IMR-90 (cell line): ENCODE results near the gene TNN. TPM values are rescaled to one million over a fixed set of nuclear protein-coding genes. Genes with fewer than 3 reads are reported as not detected.

Experiments used
- ATAC-seq: fragments of 200-7000 bp; cut with Tn5 transposase; 2 replicates; pipeline ENCODE4 v1.9.1; 2020; ENCODE audit warnings: low read depth, mild to moderate bottlenecking, moderate library complexity
- BruUV-seq: library from RNA; stranded (reverse); fragments of 400-500 nt; replicated peaks from 2 replicates; lab custom pipeline; 2021; lab: Mats Ljungman, UMichigan
- CTCF ChIA-PET: fragments of 300-600 bp; formaldehyde crosslinking; extraction: SDS; loops from one replicate; lab custom pipeline; 2021; ENCODE audit warnings: antibody characterized with exemption; lab: Yijun Ruan, JAX
- POLR2A ChIA-PET: fragments of 300-600 bp; sonication (Branson Sonifier 250); formaldehyde crosslinking; loops from one replicate; lab custom pipeline; 2022; ENCODE audit warnings: antibody characterized with exemption; ENCODE audit not compliant: unreplicated experiment; lab: Charles Lee
- DNase-seq: peaks from one replicate; pipeline ENCODE4 v3.0.0; 2013
- H2AFZ ChIP-seq: replicated peaks from 2 replicates; pipeline ENCODE3; 2013; ENCODE audit warnings: low read length, mild to moderate bottlenecking; ENCODE audit not compliant: poor library complexity
- H2AK5ac ChIP-seq: 2 replicates; pipeline ENCODE4 v1.6.1; 2013; ENCODE audit warnings: low read depth, low read length, inconsistent platforms
- H2AK9ac ChIP-seq: replicated peaks from 2 replicates; pipeline ENCODE3; 2013; ENCODE audit warnings: mild to moderate bottlenecking, low read depth, low read length, moderate library complexity; ENCODE audit not compliant: poor library complexity
- H2BK120ac ChIP-seq: 2 replicates; pipeline ENCODE4 v1.6.1; 2013; ENCODE audit warnings: low read depth, low read length, inconsistent platforms
- H2BK15ac ChIP-seq: 3 replicates; pipeline ENCODE4 v1.6.1; 2013; ENCODE audit warnings: low read depth, low read length, inconsistent platforms
- H2BK20ac ChIP-seq: 2 replicates; pipeline ENCODE4 v1.6.1; 2013; ENCODE audit warnings: low read depth, mild to moderate bottlenecking, inconsistent platforms, low read length, moderate library complexity
- H2BK5ac ChIP-seq: 2 replicates; pipeline ENCODE4 v1.6.1; 2013; ENCODE audit warnings: mild to moderate bottlenecking, low read depth, low read length, inconsistent platforms; ENCODE audit not compliant: poor library complexity, severe bottlenecking
- H3K14ac ChIP-seq: replicated peaks from 2 replicates; pipeline ENCODE4 v1.6.1; 2013; ENCODE audit warnings: low read depth, low read length, inconsistent platforms
- H3K18ac ChIP-seq: 2 replicates; pipeline ENCODE4 v1.6.1; 2013; ENCODE audit warnings: low read depth, low read length, control low read depth
- H3K23ac ChIP-seq: 2 replicates; pipeline ENCODE4 v1.6.1; 2013; ENCODE audit warnings: low read depth, low read length, inconsistent platforms
- H3K27ac ChIP-seq: 2 replicates; pipeline ENCODE4 v1.5.1; 2013; ENCODE audit warnings: mild to moderate bottlenecking, control low read depth, low read length; ENCODE audit not compliant: insufficient read depth
- H3K27me3 ChIP-seq: 2 replicates; pipeline ENCODE4 v1.6.1; 2013; ENCODE audit warnings: low read length; ENCODE audit not compliant: control insufficient read depth, insufficient read depth
- H3K36me3 ChIP-seq: 2 replicates; pipeline ENCODE4 v1.6.1; 2013; ENCODE audit warnings: low read length, mixed read lengths; ENCODE audit not compliant: control insufficient read depth, insufficient read depth
- H3K4ac ChIP-seq: 2 replicates; pipeline ENCODE4 v1.6.1; 2013; ENCODE audit warnings: low read depth, low read length, inconsistent platforms
- H3K4me1 ChIP-seq: 2 replicates; pipeline ENCODE4 v1.6.1; 2013; ENCODE audit warnings: low read length, mixed read lengths; ENCODE audit not compliant: control insufficient read depth, insufficient read depth
- H3K4me2 ChIP-seq: 2 replicates; pipeline ENCODE4 v1.6.1; 2013; ENCODE audit warnings: low read depth, mild to moderate bottlenecking, control low read depth, low read length, moderate library complexity
- H3K4me3 ChIP-seq: 2 replicates; pipeline ENCODE4 v1.5.1; 2013; ENCODE audit warnings: low read depth, mild to moderate bottlenecking, control low read depth, low read length, moderate library complexity; ENCODE audit not compliant: insufficient read depth
- H3K56ac ChIP-seq: 2 replicates; pipeline ENCODE4 v1.6.1; 2013; ENCODE audit warnings: low read length, inconsistent platforms; ENCODE audit not compliant: insufficient read depth; ENCODE audit errors: extremely low read depth
- H3K79me1 ChIP-seq, 2 experiments: 2 replicates each; pipeline ENCODE4 v1.6.1; 2013; ENCODE audit warnings: low read length in 2 of 2, inconsistent platforms in 1 of 2, low read depth in 1 of 2
- H3K9ac ChIP-seq: 2 replicates; pipeline ENCODE4 v1.6.1; 2013; ENCODE audit warnings: low read depth, low read length, control low read depth
- H3K9me1 ChIP-seq: 2 replicates; pipeline ENCODE4 v1.6.1; 2013; ENCODE audit warnings: low read length, inconsistent platforms; ENCODE audit not compliant: insufficient read depth
- H3K9me3 ChIP-seq: 2 replicates; pipeline ENCODE4 v1.6.1; 2013; ENCODE audit warnings: low read length; ENCODE audit not compliant: control insufficient read depth, insufficient read depth
- H4K20me1 ChIP-seq: 2 replicates; pipeline ENCODE4 v1.6.1; 2013; ENCODE audit warnings: low read length, inconsistent platforms; ENCODE audit not compliant: insufficient read depth
- H4K5ac ChIP-seq: 2 replicates; pipeline ENCODE4 v1.6.1; 2013; ENCODE audit warnings: mild to moderate bottlenecking, low read depth, low read length, control low read depth
- H4K8ac ChIP-seq, 2 experiments: 2 replicates each; pipeline ENCODE4 v1.6.1; 2013; ENCODE audit warnings: low read depth in 2 of 2, low read length in 2 of 2, control low read depth in 1 of 2, inconsistent platforms in 1 of 2
- H4K91ac ChIP-seq: 2 replicates; pipeline ENCODE4 v1.6.1; 2013; ENCODE audit warnings: low read depth, low read length, inconsistent platforms; ENCODE audit not compliant: insufficient read depth
- CEBPB ChIP-seq: IDR thresholded peaks from 2 replicates; pipeline ENCODE4 v1.6.1; 2012; ENCODE audit warnings: low read depth, low read length, improper control_type of control experiment
- CHD1 ChIP-seq: IDR thresholded peaks from 2 replicates; pipeline ENCODE4 v1.6.1; 2012; ENCODE audit warnings: low read depth, low read length, improper control_type of control experiment
- ELK1 ChIP-seq: fragments of 150-350 bp; IDR thresholded peaks from 2 replicates; pipeline ENCODE4 v1.6.1; 2016; ENCODE audit warnings: low read depth, mild to moderate bottlenecking, low read length, moderate library complexity, borderline replicate concordance
- MAZ ChIP-seq: IDR thresholded peaks from 2 replicates; pipeline ENCODE4 v1.6.1; 2012; ENCODE audit warnings: low read depth, mild to moderate bottlenecking, low read length, improper control_type of control experiment, moderate library complexity, borderline replicate concordance
- MXI1 ChIP-seq: IDR thresholded peaks from 2 replicates; pipeline ENCODE4 v1.6.1; 2012; ENCODE audit warnings: low read depth, mild to moderate bottlenecking, low read length, moderate library complexity, borderline replicate concordance
- NFE2L2 ChIP-seq: fragments of 150-350 bp; IDR thresholded peaks from 2 replicates; pipeline ENCODE4 v1.6.1; 2016; ENCODE audit warnings: low read depth, mild to moderate bottlenecking, low read length
- RAD21 ChIP-seq: IDR thresholded peaks from 2 replicates; pipeline ENCODE4 v1.6.1; 2012; ENCODE audit warnings: low read length, improper control_type of control experiment
- RFX5 ChIP-seq: IDR thresholded peaks from 2 replicates; pipeline ENCODE4 v1.8.0; 2012; ENCODE audit warnings: low read depth, mild to moderate bottlenecking, low read length, moderate library complexity
- SMC3 ChIP-seq: fragments of 150-350 bp; IDR thresholded peaks from 2 replicates; pipeline ENCODE4 v1.6.1; 2016; ENCODE audit warnings: low read depth, mild to moderate bottlenecking, antibody characterized with exemption, low read length, moderate library complexity
- USF2 ChIP-seq: fragments of 150-350 bp; IDR thresholded peaks from 2 replicates; pipeline ENCODE4 v1.6.1; 2017; ENCODE audit warnings: mild to moderate bottlenecking, antibody characterized with exemption, low read length, low read depth
- WGBS, 2 experiments: methylation state at CpG; one replicate each; pipeline versions ENCODE4 v1.1.5 to v1.1.7; 2013; ENCODE audit warnings: missing lambda C conversion rate in 2 of 2; ENCODE audit not compliant: insufficient read length in 1 of 2; ENCODE audit errors: extremely low coverage in 2 of 2; 5-methylcytosine and 5-hydroxymethylcytosine counted together
- dilution Hi-C: fragments of 300-500 bp; cut with HindIII; formaldehyde crosslinking; loops from one replicate; pipeline ENCODE4 v1.14.3; 2018; ENCODE audit warnings: low sequenced_read_pairs; ENCODE audit not compliant: unreplicated experiment
- in situ Hi-C: fragments of 300-500 bp; cut with MboI; formaldehyde crosslinking; loops from 3 replicates; pipeline ENCODE4 v1.14.3; 2019; ENCODE audit warnings: low sequenced_read_pairs, inconsistent platforms, mixed read lengths
- intact Hi-C: fragments of 100-400 bp; cut with micrococcal nuclease; formaldehyde crosslinking; loops from 2 replicates; pipeline ENCODE4 v1.10.0; 2022
- polyA plus RNA-seq, 3 experiments: library from polyadenylated mRNA; depleted of rRNA; stranded (reverse); fragments of >200 nt; gene quantifications; 2 replicates each; pipeline ENCODE4 v1.2.3, GENCODE V29; 2012; ENCODE audit warnings: low replicate concordance in 1 of 3
- total RNA-seq: library from RNA; depleted of rRNA; stranded (reverse); fragments of >200 nt; gene quantifications from 2 replicates; pipeline ENCODE4 v1.2.3, GENCODE V29; 2012

The TNN gene
- total and polyA plus RNA-seq, 2 of the 4 experiments (the other 2 are of a cell fraction): not detected

- Histone ChIP-seq H3K9me3 (no peaks in the 10 kb centered on the region), H4K8ac (no peak overlapping the region), H3K9ac (no peak overlapping the region), H2BK120ac (no peak overlapping the region), H4K5ac (no peak overlapping the region), H3K27ac (no peak overlapping the region), H2BK15ac (no peak overlapping the region), H3K56ac (no peak overlapping the region), H3K18ac (no peak overlapping the region), H3K4ac (no peak overlapping the region), H3K4me3 (no peak overlapping the region), H2BK5ac (no peak overlapping the region), H2AK9ac (no peak overlapping the region), H2BK20ac (no peak overlapping the region), H3K14ac (no peak overlapping the region), H4K91ac (no peak overlapping the region), H4K20me1 (no peaks in the 10 kb centered on the region), H3K4me1 (no peaks in the 10 kb centered on the region), H3K4me2 (no peak overlapping the region), H3K27me3 (no peaks in the 10 kb centered on the region), H3K36me3 (no peaks in the 10 kb centered on the region), H3K79me1 (peaks cover 10 to 19% of the 10 kb centered on the region in 2 experiments; a peak in 3 of 4 replicates), H3K9me1 (no peaks in the 10 kb centered on the region), H2AFZ (no peak overlapping the region), H2AK5ac (no peak overlapping the region), H3K23ac (no peak overlapping the region)
- in situ Hi-C loops (no loop called here), dilution Hi-C loops (no loop called here), intact Hi-C loops (no loop called here)
- WGBS, 2 experiments: no CpG with 5 or more reads among the region's 2 CpGs
- no peak for ATAC-seq
- BruUV-seq: no TSS peak
- no peak for TF ChIP-seq RAD21
- TF ChIP-seq CHD1: no peak
- TF ChIP-seq NFE2L2: no peak
- TF ChIP-seq SMC3: no peak
- TF ChIP-seq MXI1: no peak
- no peak for TF ChIP-seq ELK1
- TF ChIP-seq USF2: no peak
- TF ChIP-seq CEBPB: no peak
- TF ChIP-seq RFX5: no peak
- TF ChIP-seq MAZ: no peak
- ChIA-PET CTCF (no interaction called here), POLR2A (no interaction called here)
- no peak for DNase-seq
Measured at GRCh38 chr1:175024773-175025172, 42.9 kb upstream of the TNN start.
